GM21717 (cell line): ENCODE measurements around the gene EVC.

Experiments used
- ATAC-seq: cut with Tn5 transposase; IDR thresholded peaks from one replicate; pipeline ENCODE4 v1.9.1; 2021; ENCODE audit warnings: mild to moderate bottlenecking, moderate library complexity; ENCODE audit not compliant: unreplicated experiment

Gene EVC

GRCh38 chr4:5753766-5754528 is 42.9 kb downstream of the EVC start:
- no peak for ATAC-seq

GRCh38 chr4:5754529-5754881 is 43.5 kb downstream of the EVC start:
- ATAC-seq = no peak

GRCh38 chr4:5755161-5755560 is 44.2 kb downstream of the EVC start:
- no peak for ATAC-seq

GRCh38 chr4:5755679-5756078 is 44.7 kb downstream of the EVC start:
- ATAC-seq = no peak

GRCh38 chr4:5756271-5756670 is 45.3 kb downstream of the EVC start:
- ATAC-seq = no peak

GRCh38 chr4:5757091-5757490 is 46.1 kb downstream of the EVC start:
- ATAC-seq = no peak

GRCh38 chr4:5757536-5757935 is 46.5 kb downstream of the EVC start:
- no peak for ATAC-seq

- no peak for ATAC-seq
These were observed 47.0 kb downstream of the EVC start for GRCh38 chr4:5757954-5758353.

- no peak for ATAC-seq
These were observed 47.7 kb downstream of the EVC start for GRCh38 chr4:5758741-5759140.

GRCh38 chr4:5759236-5760075 is 48.5 kb downstream of the EVC start:
- ATAC-seq = no peak

GRCh38 chr4:5760246-5760645 is 49.2 kb downstream of the EVC start:
- no peak for ATAC-seq

- ATAC-seq = no peak
These were observed 50.0 kb downstream of the EVC start for GRCh38 chr4:5760936-5761480.

- ATAC-seq = no peak
These were observed 59.0 kb downstream of the EVC start for GRCh38 chr4:5770051-5770450.

GRCh38 chr4:5772528-5773270 is 61.7 kb downstream of the EVC start:
- no peak for ATAC-seq

GRCh38 chr4:5773271-5773555 is 62.2 kb downstream of the EVC start:
- ATAC-seq = no peak

- ATAC-seq = no peak
These were observed 63.5 kb downstream of the EVC start for GRCh38 chr4:5774416-5775036.

- no peak for ATAC-seq
These were observed 65.5 kb downstream of the EVC start for GRCh38 chr4:5776510-5776909.

- no peak for ATAC-seq
These were observed 70.0 kb downstream of the EVC start for GRCh38 chr4:5780831-5781480.

- no peak for ATAC-seq
These were observed 70.7 kb downstream of the EVC start for GRCh38 chr4:5781691-5782090.

- no peak for ATAC-seq
These were observed 72.0 kb downstream of the EVC start for GRCh38 chr4:5782829-5783476.
